Measurements from ENCODE around the gene MFSD12. TPM values are rescaled to one million over a fixed set of nuclear protein-coding genes. Genes with fewer than 3 reads are reported as not detected.
A peak's percentile ranks its signal among the peaks of the same experiment; 100 is the strongest.

Gene MFSD12
- total RNA-seq, 1 donor = 37.8 TPM

DNA sequence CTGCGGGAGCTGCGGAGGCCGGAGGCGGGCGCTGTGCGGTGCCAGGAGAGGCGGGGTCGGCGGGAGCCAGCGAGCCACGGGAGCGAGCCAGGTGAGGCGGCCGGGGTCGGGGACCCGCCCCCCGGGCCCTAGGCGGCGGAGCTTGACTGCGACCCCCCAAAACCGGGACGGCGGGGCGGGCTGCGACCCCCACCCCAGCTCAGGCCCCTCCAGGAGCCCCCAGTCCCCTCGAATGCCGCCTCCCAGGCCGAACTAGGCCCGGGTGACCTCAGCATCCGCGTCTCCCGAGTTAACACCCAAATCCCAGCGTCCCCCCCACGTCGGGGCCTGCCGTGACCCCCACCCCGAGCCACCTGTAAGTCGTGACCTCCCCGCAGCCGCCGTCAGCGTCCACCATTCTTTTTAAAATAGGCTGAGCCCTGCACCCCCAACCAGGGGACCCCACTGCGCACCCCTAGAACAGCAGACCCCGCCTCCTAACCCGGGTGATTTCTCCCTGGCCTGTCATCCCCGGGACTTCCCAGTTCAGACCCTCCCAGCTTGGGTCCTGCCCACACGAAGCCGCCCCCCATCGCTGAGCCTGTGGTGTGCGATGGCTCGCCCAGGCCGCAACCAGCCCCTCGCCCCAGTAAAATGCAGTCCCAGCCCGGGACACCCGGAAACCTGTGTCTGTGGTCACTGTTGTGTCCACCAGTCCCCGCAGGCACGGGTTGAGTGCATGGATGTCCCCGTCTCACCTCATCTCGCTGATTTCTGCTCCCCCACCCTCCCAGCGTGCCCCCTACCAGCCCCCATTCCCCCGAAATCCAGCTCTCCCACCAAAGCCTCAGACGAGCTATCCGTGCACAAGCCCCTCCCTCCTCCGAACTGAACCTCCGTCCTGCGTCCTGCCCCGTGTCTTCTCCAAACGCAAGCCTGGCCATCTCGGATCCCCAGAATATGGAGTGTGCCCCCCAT is 50.7 kb downstream of the MFSD12 start:
- Histone ChIP-seq H3K27me3 (ENCODE audit: insufficient read depth, low read length) (no peaks in the 10 kb centered on the region), H3K9me3 (ENCODE audit: low read depth, low read length) (no peaks in the 10 kb centered on the region), H3K4me1 (ENCODE audit: insufficient read depth, low read length) (peaks cover 27% of the 10 kb centered on the region), H3K4me3 (ENCODE audit: low read length) (peak overlapping the region; percentile 78)

- Histone ChIP-seq H3K27me3 (ENCODE audit: insufficient read depth, low read length) (no peaks in the 10 kb centered on the region), H3K4me3 (ENCODE audit: low read length) (peak within 1 kb of the TSS; percentile 78), H3K9me3 (ENCODE audit: low read depth, low read length) (no peaks in the 10 kb centered on the region), H3K4me1 (ENCODE audit: insufficient read depth, low read length) (peaks cover 31% of the 10 kb centered on the region)
These were observed 51.6 kb downstream of the MFSD12 start, which contains the start of gene FZR1 for GRCh38 chr19:3505598-3506383. FZR1 (plus strand) TSS chr19:3506311; CDS start chr19:3522990, 16,679 bp downstream.

DNA sequence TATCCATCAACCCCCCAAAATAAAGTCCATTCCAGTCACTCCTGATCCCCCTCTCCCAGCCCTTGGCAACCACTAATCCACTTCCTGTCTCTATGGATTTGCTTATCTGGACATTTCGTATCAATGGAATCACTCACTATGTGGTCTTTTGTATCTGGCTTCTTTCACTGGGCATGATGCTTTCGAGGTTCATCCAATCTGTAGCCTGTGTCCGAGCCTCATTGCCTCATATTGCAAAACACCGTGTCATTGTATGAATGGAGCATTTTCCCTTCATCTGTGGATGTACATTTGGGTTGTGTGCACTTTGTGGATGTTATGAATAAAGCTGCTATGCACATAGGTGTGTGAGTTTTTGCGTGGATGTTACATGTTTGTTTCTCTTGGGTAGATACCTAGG is 52.7 kb downstream of the MFSD12 start:
- Histone ChIP-seq H3K27me3 (ENCODE audit: insufficient read depth, low read length) (no peaks in the 10 kb centered on the region), H3K4me1 (ENCODE audit: insufficient read depth, low read length) (peaks cover 37% of the 10 kb centered on the region), H3K4me3 (ENCODE audit: low read length) (no peak overlapping the region), H3K9me3 (ENCODE audit: low read depth, low read length) (no peaks in the 10 kb centered on the region)

GRCh38 chr19:3503036-3503572 is 54.3 kb downstream of the MFSD12 start:
- no peaks in the 10 kb centered on the region for H3K27me3 ChIP-seq (ENCODE audit: insufficient read depth, low read length)
- H3K9me3 ChIP-seq (ENCODE audit: low read depth, low read length) = no peaks in the 10 kb centered on the region
- no peak overlapping the region for H3K4me3 ChIP-seq (ENCODE audit: low read length)
- H3K4me1 ChIP-seq (ENCODE audit: insufficient read depth, low read length) = peaks cover 37% of the 10 kb centered on the region

GRCh38 chr19:3501780-3502179 is 55.6 kb downstream of the MFSD12 start:
- Histone ChIP-seq H3K4me3 (ENCODE audit: low read length) (no peak overlapping the region), H3K4me1 (ENCODE audit: insufficient read depth, low read length) (peaks cover 29% of the 10 kb centered on the region), H3K27me3 (ENCODE audit: insufficient read depth, low read length) (no peaks in the 10 kb centered on the region), H3K9me3 (ENCODE audit: low read depth, low read length) (no peaks in the 10 kb centered on the region)

DNA sequence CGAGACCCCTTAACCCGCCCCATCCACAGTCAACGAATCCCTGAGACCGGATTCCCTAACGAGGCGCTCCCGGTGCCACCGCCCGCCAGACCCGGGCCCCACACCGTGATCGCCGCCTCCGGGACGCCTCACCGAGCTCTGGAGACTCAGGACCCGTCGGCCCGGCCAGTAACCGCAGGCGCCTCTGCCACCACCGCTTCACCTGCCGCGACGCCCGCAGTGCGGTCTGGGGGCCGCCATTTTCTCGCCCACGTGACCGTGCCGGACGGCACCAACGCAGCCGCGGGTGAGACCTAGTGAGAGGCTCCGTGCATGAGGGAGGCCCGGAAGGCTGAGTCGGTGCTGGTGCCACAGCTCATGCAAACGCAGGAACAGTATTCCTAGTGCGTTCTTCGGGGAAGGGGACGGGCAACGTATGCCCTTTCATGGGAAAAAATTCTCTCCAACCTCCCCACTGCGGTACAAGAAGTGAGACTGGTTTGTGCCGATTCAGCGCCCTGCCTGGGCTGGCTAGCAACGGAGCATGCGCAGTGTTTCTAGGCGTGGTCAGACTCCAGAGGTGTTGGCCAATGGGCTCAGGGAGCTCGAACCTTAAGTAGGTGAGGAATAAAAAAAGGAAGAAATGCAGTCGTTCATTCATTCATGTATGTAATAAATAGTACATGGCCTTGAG is 56.8 kb downstream of the MFSD12 start, which contains the start of gene DOHH:
TSS of gene DOHH (minus strand) at position 246 of the 673 bp plus-strand sequence. CDS start 3,860 bp downstream, outside the sequence.
- Histone ChIP-seq H3K4me3 (ENCODE audit: low read length) (peak within 1 kb of the TSS; percentile 86), H3K9me3 (ENCODE audit: low read depth, low read length) (no peaks in the 10 kb centered on the region), H3K4me1 (ENCODE audit: insufficient read depth, low read length) (peaks cover 27% of the 10 kb centered on the region), H3K27me3 (ENCODE audit: insufficient read depth, low read length) (no peaks in the 10 kb centered on the region)

DNA sequence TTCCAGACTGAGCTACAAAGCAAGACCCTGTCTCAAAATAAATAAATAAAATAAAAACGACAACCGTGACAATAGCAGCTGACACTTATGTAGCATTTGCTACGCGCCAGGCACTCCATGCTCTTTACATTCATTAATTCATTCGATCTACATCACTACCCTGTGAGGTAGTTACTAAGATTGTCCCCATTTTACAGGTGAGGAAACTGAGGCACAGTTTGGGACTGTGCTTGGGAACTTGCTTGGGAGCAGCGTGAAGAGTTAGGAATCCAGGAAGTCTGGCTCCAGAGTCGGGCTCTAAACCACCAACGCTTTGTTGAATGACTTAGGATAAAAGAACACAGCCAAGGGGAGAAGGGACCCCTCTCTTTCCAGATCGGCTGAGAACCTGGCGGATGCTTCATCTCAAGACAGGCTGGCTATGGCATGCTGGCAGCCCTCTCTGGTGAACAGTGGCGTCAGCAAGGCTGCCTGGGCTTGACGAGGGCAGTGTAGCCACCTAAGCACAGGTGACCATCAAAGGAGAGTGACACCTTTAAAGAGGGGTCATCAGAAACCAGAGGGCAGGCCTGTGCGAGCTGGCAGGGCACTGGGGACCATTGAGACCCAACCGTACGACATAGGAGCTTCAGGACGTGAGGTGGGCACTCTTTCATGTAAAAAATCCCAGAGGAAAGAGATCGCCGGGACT is 57.5 kb downstream of the MFSD12 start:
- Histone ChIP-seq H3K27me3 (ENCODE audit: insufficient read depth, low read length) (no peaks in the 10 kb centered on the region), H3K4me1 (ENCODE audit: insufficient read depth, low read length) (peaks cover 20% of the 10 kb centered on the region), H3K4me3 (ENCODE audit: low read length) (peak overlapping the region; percentile 86), H3K9me3 (ENCODE audit: low read depth, low read length) (no peaks in the 10 kb centered on the region)

GRCh38 chr19:3497757-3498520 is 59.4 kb downstream of the MFSD12 start:
- no peak overlapping the region for H3K4me3 ChIP-seq (ENCODE audit: low read length)
- H3K9me3 ChIP-seq (ENCODE audit: low read depth, low read length) = no peaks in the 10 kb centered on the region
- no peaks in the 10 kb centered on the region for H3K27me3 ChIP-seq (ENCODE audit: insufficient read depth, low read length)
- peaks cover 18% of the 10 kb centered on the region for H3K4me1 ChIP-seq (ENCODE audit: insufficient read depth, low read length)

DNA sequence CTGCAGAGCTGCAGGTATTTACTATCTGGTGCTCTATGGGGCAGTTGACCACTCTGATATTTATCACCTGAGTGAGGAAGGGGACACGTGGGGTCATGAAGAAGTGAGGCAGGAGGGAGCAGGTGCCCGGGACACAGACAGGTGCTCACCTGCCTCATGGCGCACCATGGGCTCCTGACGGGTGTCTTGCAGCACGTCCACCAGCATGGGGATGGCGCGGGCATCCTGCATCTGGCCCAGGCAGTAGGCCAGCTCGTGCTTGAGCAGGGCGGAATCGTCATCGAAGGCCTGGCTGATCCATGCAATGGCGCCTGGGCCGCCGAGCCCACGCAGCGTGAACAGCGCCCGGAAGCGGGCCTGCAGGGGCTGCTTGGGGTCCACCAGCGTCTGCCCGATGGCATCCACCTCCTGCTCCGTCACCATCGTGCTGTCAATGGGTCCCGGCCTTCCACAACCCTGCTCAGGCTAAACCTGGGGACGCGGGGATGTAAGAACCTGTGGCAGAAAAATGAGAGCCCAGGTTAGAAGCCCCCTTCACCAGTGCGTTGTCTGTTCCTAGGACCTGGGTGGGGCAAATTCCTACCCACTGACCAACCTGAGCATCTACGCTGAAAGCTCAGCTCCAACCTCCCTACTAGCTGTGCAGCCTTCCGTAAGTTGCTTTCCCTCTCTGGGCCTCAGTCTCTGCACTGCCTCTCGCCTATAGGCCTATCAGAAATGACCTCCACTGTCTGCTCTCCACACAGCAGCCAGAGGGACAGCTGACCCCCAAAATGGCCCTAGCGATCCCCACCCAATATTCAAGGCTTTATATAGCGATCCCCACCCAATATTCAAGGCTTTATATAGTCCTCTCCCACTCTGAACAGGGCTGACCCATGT is 60.8 kb downstream of the MFSD12 start:
- peaks cover 18% of the 10 kb centered on the region for H3K4me1 ChIP-seq (ENCODE audit: insufficient read depth, low read length)
- no peak overlapping the region for H3K4me3 ChIP-seq (ENCODE audit: low read length)
- no peaks in the 10 kb centered on the region for H3K9me3 ChIP-seq (ENCODE audit: low read depth, low read length)
- no peaks in the 10 kb centered on the region for H3K27me3 ChIP-seq (ENCODE audit: insufficient read depth, low read length)

GRCh38 chr19:3494559-3494958 is 62.8 kb downstream of the MFSD12 start:
- Histone ChIP-seq H3K4me1 (ENCODE audit: insufficient read depth, low read length) (peaks cover 7% of the 10 kb centered on the region), H3K27me3 (ENCODE audit: insufficient read depth, low read length) (no peaks in the 10 kb centered on the region), H3K9me3 (ENCODE audit: low read depth, low read length) (no peaks in the 10 kb centered on the region), H3K4me3 (ENCODE audit: low read length) (no peak overlapping the region)

Measured in mononuclear cell (primary cell).